H1 (cell line): Measurements from ENCODE around the gene LMAN1. TPM values are rescaled to one million over a fixed set of nuclear protein-coding genes. Genes with fewer than 3 reads are reported as not detected.

Experiments used
- CBX5 ChIP-seq: fragments of 300-800, 300-1000 bp; sonication (generic); IDR thresholded peaks from 2 replicates; pipeline ENCODE4 v1.7.1; 2016; ENCODE audit warnings: antibody characterized with exemption, low read length, low read depth
- polyA plus RNA-seq, 7 experiments: library from polyadenylated mRNA; depleted of rRNA in 3 of 7; stranded (reverse) in 5 of 7; unstranded in 2 of 7; fragments of >200 nt in 5 of 7; fragments of 200-250 nt in 2 of 7; gene quantifications; 1 replicate in 5 of 7; 2 replicates in 1 of 7; 4 replicates in 1 of 7; pipeline versions ENCODE4 v1.2.1 to v1.2.3, GENCODE V29; 2011 to 2013; ENCODE audit warnings: missing spikeins in 2 of 7, mixed read lengths in 2 of 7
- total RNA-seq: library from RNA; stranded (reverse); fragmentation: NEBNext Ultra II Directional; extraction: Animal tissue kit (Norgen Biotek cat#: 25700); gene quantifications from 2 replicates; pipeline ENCODE4 v1.2.1, GENCODE V29; 2021

Gene LMAN1
- total and polyA plus RNA-seq, 2 of the 8 experiments (the other 6 are each of a cell fraction or from before 2014, with no cell fraction given): 20.3 to 73.6 TPM

- no peak for TF ChIP-seq CBX5
Observed at GRCh38 chr18:59379772-59380522, 20.9 kb upstream of the LMAN1 start (continued).
